GM12878 (cell line): ENCODE results near the gene CHST8. TPM values are rescaled to one million over a fixed set of nuclear protein-coding genes. Genes with fewer than 3 reads are reported as not detected.

Source experiments
- ASH2L ChIP-seq: fragments of 300-600, 200-600 bp; sonication (generic); IDR thresholded peaks from 2 replicates; pipeline ENCODE4 v1.6.1; 2017; ENCODE audit warnings: low read depth, mild to moderate bottlenecking, borderline replicate concordance
- CHD4 ChIP-seq: fragments of 200-600 bp; sonication (generic); IDR thresholded peaks from 2 replicates; pipeline ENCODE4 v1.6.1; 2016; ENCODE audit warnings: mild to moderate bottlenecking
- HCFC1 ChIP-seq: fragments of 150-350 bp; IDR thresholded peaks from 2 replicates; pipeline ENCODE4 v1.6.1; 2014; ENCODE audit warnings: low read length
- MXI1 ChIP-seq: fragments of 150-350 bp; IDR thresholded peaks from 2 replicates; pipeline ENCODE4 v1.6.1; 2011; ENCODE audit warnings: low read depth, mild to moderate bottlenecking, inconsistent platforms, low read length, improper control_type of control experiment
- NFXL1 ChIP-seq: fragments of 450-650 bp; IDR thresholded peaks from 2 replicates; pipeline ENCODE4 v1.6.1; 2017; ENCODE audit warnings: antibody characterized with exemption, mild to moderate bottlenecking, borderline replicate concordance
- NFYB ChIP-seq: IDR thresholded peaks from 2 replicates; pipeline ENCODE4 v1.6.1; 2011; ENCODE audit warnings: low read depth, mild to moderate bottlenecking, low read length, improper control_type of control experiment, moderate library complexity; ENCODE audit not compliant: insufficient read depth
- REST ChIP-seq: IDR thresholded peaks from 2 replicates; pipeline ENCODE4 v1.6.1; 2012; ENCODE audit warnings: mild to moderate bottlenecking, low read depth, low read length
- RUNX3 ChIP-seq: IDR thresholded peaks from 2 replicates; pipeline ENCODE4 v1.6.1; 2012; ENCODE audit warnings: low read length, inconsistent platforms
- SREBF2 ChIP-seq: IDR thresholded peaks from 2 replicates; pipeline ENCODE4 v1.6.1; 2012; ENCODE audit warnings: mild to moderate bottlenecking, low read length
- USF2 ChIP-seq: IDR thresholded peaks from 2 replicates; pipeline ENCODE4 v1.6.1; 2011; ENCODE audit warnings: low read depth, low read length, improper control_type of control experiment, borderline replicate concordance
- polyA plus RNA-seq, 11 experiments: library from polyadenylated mRNA; depleted of rRNA in 4 of 11; unstranded in 6 of 11; stranded (reverse) in 5 of 11; fragments of >200 nt; fragmentation: Nextera tagmentation in 4 of 11; fragmentation: Illumina TruSeq in 1 of 11; extraction: Ambion mirVana in 4 of 11; extraction: Trizol in 1 of 11; gene quantifications; 1 replicate in 1 of 11; 2 replicates in 10 of 11; pipeline versions ENCODE4 v1.2.1 to v1.2.3, GENCODE V29; 2011 to 2016; ENCODE audit warnings: inconsistent platforms in 2 of 11, missing spikeins in 2 of 11, low read depth in 1 of 11
- total RNA-seq, 4 experiments: library from RNA; depleted of rRNA in 3 of 4; stranded (reverse); fragments of >200 nt in 3 of 4; fragmentation: Illumina TruSeq in 1 of 4; extraction: Trizol in 1 of 4; gene quantifications; 2 replicates each; pipeline versions ENCODE4 v1.2.1 to v1.2.3, GENCODE V29; 2013 to 2021
- TF ChIP-seq, protein P1 (sequence below): IDR thresholded peaks from 2 replicates; pipeline ENCODE4 v1.6.1; 2011; ENCODE audit warnings: mild to moderate bottlenecking, low read depth, low read length, moderate library complexity; ENCODE audit not compliant: insufficient replicate concordance

Gene CHST8
- total and polyA plus RNA-seq, 10 of the 15 experiments (the other 5 are each of a cell fraction or from before 2014, with no cell fraction given), result 0.06 TPM; not detected in 9

DNA sequence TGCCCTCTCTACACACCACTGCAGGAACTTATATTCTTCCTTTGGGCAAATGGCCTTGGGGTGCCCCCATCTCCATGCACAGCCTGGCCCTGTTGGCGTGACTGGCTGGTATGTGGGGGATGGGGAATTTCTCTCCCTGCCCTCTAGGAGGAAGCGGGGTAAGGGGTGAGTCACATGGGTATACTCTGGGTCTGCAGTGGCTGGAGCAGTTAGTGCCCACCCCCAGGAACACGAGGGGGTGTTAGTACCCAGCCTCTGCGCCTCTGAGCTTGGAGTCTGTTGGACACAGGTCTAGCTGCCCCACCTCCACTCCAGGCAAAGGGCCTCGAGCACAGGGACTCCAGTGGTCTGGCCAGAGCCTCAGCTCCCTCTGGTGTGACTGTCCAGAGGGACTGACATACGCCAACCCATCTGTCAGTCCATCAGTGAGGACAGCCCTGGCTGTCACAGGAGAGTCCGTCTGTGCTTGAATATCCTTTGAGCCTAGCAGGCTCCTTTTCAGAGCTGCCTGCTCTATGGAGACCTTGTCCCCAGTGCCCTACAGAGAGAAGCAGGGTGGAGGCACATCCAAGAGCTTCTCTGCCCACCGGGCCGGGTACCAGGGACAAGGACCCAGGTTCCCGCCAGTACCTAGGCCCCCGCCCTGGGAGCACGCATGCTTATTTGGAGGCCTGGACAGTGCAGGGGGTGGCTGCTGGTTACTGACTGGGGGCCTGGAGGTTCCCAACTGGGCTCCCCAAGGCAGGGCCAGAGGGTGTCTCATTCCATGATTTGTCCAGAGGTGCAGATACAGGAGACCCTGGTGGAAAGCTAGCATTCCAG is 66.6 kb downstream of the CHST8 start (continued):
- TF ChIP-seq REST (no peak), NFXL1 (no peak), HCFC1 (no peak), RUNX3 (no peak), ASH2L (no peak), SREBF2 (no peak), MXI1 (no peak), CHD4 (no peak), USF2 (no peak), NFYB (no peak)
- TF ChIP-seq, protein P1, sequence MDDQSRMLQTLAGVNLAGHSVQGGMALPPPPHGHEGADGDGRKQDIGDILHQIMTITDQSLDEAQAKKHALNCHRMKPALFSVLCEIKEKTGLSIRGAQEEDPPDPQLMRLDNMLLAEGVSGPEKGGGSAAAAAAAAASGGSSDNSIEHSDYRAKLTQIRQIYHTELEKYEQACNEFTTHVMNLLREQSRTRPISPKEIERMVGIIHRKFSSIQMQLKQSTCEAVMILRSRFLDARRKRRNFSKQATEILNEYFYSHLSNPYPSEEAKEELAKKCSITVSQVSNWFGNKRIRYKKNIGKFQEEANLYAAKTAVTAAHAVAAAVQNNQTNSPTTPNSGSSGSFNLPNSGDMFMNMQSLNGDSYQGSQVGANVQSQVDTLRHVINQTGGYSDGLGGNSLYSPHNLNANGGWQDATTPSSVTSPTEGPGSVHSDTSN, result no peak
